Activated naive CD8-positive, alpha-beta T cell treated with anti-CD3 and anti-CD28 coated beads, Interleukin-2, amount 50 U/mL, for 24 hours (primary cell): ENCODE results near the gene LIPC.

ENCODE experiments used
- ATAC-seq: fragments of 150-1000 bp; cut with Tn5 transposase; one replicate; pipeline ENCODE4 v1.10.0; 2021
- DNase-seq: peaks from one replicate; pipeline ENCODE4 v3.0.0; 2021
- H3K27ac Mint-ChIP-seq: one replicate; pipeline ENCODE4 v1.8.0; 2021; ENCODE audit warnings: mild to moderate bottlenecking, mixed read lengths
- H3K27me3 Mint-ChIP-seq: one replicate; pipeline ENCODE4 v1.8.0; 2021; ENCODE audit warnings: mixed read lengths
- H3K36me3 Mint-ChIP-seq: one replicate; pipeline ENCODE4 v1.8.0; 2021; ENCODE audit warnings: low read depth, mixed read lengths
- H3K4me1 Mint-ChIP-seq: one replicate; pipeline ENCODE4 v1.8.0; 2021; ENCODE audit warnings: mixed read lengths
- H3K4me3 Mint-ChIP-seq: one replicate; pipeline ENCODE4 v1.8.0; 2021; ENCODE audit warnings: mild to moderate bottlenecking, moderate library complexity, mixed read lengths
- H3K9me3 Mint-ChIP-seq: one replicate; pipeline ENCODE4 v1.8.0; 2021; ENCODE audit warnings: mixed read lengths

LIPC gene

GRCh38 chr15:58535337-58535736 is 103.5 kb downstream of the LIPC start:
- no peaks in the 10 kb centered on the region for H3K9me3 Mint-ChIP-seq
- H3K27ac Mint-ChIP-seq: no peak overlapping the region
- H3K4me1 Mint-ChIP-seq: no peaks in the 10 kb centered on the region
- H3K4me3 Mint-ChIP-seq: no peak overlapping the region
- no peak for DNase-seq
- ATAC-seq: no peak
- H3K36me3 Mint-ChIP-seq: no peaks in the 10 kb centered on the region
- no peaks in the 10 kb centered on the region for H3K27me3 Mint-ChIP-seq

DNA sequence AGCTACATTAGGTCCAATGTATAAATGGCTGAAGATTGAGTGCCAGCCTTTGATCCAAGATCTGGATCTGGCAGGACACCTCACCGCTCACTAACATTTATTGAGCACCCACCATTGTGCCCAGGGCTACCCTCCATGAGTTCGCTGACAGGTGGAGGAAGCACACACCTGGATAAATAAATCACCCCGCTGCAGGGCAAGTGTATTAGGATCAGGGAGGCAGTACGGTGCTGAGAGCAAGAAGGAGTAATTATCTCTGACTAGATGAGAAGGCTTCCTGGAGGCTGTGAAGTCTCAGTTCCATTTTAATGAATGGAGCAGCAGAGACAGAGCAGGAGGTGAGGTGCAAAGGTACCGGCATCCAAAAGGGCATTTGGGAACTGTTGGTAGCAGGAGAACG is 104.1 kb downstream of the LIPC start:
- no peak for ATAC-seq

GRCh38 chr15:58536414-58536813 is 104.6 kb downstream of the LIPC start:
- DNase-seq (no peak), ATAC-seq (no peak)
- H3K4me3 Mint-ChIP-seq: no peak overlapping the region
- no peaks in the 10 kb centered on the region for H3K36me3 Mint-ChIP-seq
- no peaks in the 10 kb centered on the region for H3K27me3 Mint-ChIP-seq
- H3K27ac Mint-ChIP-seq: no peak overlapping the region
- H3K4me1 Mint-ChIP-seq: no peaks in the 10 kb centered on the region
- no peaks in the 10 kb centered on the region for H3K9me3 Mint-ChIP-seq

More for the DNA sequence above, 104.1 kb downstream of the LIPC start:
- no peak overlapping the region for H3K27ac Mint-ChIP-seq
- no peak for DNase-seq
- no peaks in the 10 kb centered on the region for H3K27me3 Mint-ChIP-seq
- no peaks in the 10 kb centered on the region for H3K4me1 Mint-ChIP-seq
- H3K36me3 Mint-ChIP-seq: no peaks in the 10 kb centered on the region
- H3K4me3 Mint-ChIP-seq: no peak overlapping the region
- no peaks in the 10 kb centered on the region for H3K9me3 Mint-ChIP-seq

GRCh38 chr15:58537033-58537432 is 105.2 kb downstream of the LIPC start:
- H3K36me3 Mint-ChIP-seq: no peaks in the 10 kb centered on the region
- no peak for ATAC-seq
- no peaks in the 10 kb centered on the region for H3K9me3 Mint-ChIP-seq
- DNase-seq: no peak
- H3K27me3 Mint-ChIP-seq: no peaks in the 10 kb centered on the region
- no peak overlapping the region for H3K27ac Mint-ChIP-seq
- H3K4me3 Mint-ChIP-seq: no peak overlapping the region
- no peaks in the 10 kb centered on the region for H3K4me1 Mint-ChIP-seq

GRCh38 chr15:58538225-58538727 is 106.5 kb downstream of the LIPC start:
- DNase-seq (no peak), ATAC-seq (no peak)
- Mint-ChIP-seq H3K27me3 (no peaks in the 10 kb centered on the region), H3K9me3 (no peaks in the 10 kb centered on the region), H3K4me1 (no peaks in the 10 kb centered on the region), H3K4me3 (no peak overlapping the region), H3K36me3 (no peaks in the 10 kb centered on the region), H3K27ac (no peak overlapping the region)

DNA sequence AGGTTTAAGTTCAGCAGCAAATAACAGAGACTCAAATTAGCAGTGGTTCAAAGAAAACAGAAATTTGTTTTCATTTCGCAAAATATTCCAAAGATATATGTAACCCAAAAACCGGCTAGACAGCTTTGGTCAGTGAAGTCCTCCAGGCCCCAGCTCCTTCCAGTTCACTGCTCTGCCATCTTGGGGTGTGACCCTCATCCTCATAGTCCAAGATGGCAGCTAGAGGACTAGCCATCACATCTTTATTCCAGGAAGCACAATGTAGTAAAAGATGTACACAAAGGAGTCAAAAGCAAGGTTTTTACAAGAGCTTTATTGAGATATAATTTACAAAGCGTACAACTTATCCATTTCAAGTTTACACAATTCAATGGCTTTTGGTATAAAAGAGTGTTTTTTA is 107.1 kb downstream of the LIPC start:
- H3K4me1 Mint-ChIP-seq: no peaks in the 10 kb centered on the region
- H3K27ac Mint-ChIP-seq: no peak overlapping the region
- H3K27me3 Mint-ChIP-seq: no peaks in the 10 kb centered on the region

GRCh38 chr15:58539548-58539947 is 107.8 kb downstream of the LIPC start:
- H3K9me3 Mint-ChIP-seq: no peaks in the 10 kb centered on the region
- no peak overlapping the region for H3K27ac Mint-ChIP-seq
- H3K36me3 Mint-ChIP-seq: no peaks in the 10 kb centered on the region
- H3K4me1 Mint-ChIP-seq: peaks cover under 1% of the 10 kb centered on the region
- H3K4me3 Mint-ChIP-seq: no peak overlapping the region
- H3K27me3 Mint-ChIP-seq: no peaks in the 10 kb centered on the region
- no peak for DNase-seq
- ATAC-seq: no peak

More for the DNA sequence above, 107.1 kb downstream of the LIPC start:
- no peak for ATAC-seq
- DNase-seq: no peak
- Mint-ChIP-seq H3K9me3 (no peaks in the 10 kb centered on the region), H3K4me3 (no peak overlapping the region), H3K36me3 (no peaks in the 10 kb centered on the region)

GRCh38 chr15:58541410-58542087 is 109.8 kb downstream of the LIPC start:
- H3K27ac Mint-ChIP-seq: peak overlapping the region; percentile 41

GRCh38 chr15:58543664-58544335 is 112.0 kb downstream of the LIPC start:
- H3K27me3 Mint-ChIP-seq: no peaks in the 10 kb centered on the region
- H3K36me3 Mint-ChIP-seq: no peaks in the 10 kb centered on the region
- peaks cover 23% of the 10 kb centered on the region for H3K4me1 Mint-ChIP-seq
- ATAC-seq (no peak), DNase-seq (no peak)
- no peaks in the 10 kb centered on the region for H3K9me3 Mint-ChIP-seq
- no peak overlapping the region for H3K4me3 Mint-ChIP-seq
- H3K27ac Mint-ChIP-seq: no peak overlapping the region

More at GRCh38 chr15:58541410-58542087, 109.8 kb downstream of the LIPC start:
- Mint-ChIP-seq H3K4me3 (no peak overlapping the region), H3K4me1 (peaks cover 19% of the 10 kb centered on the region), H3K36me3 (no peaks in the 10 kb centered on the region), H3K27me3 (no peaks in the 10 kb centered on the region), H3K9me3 (no peaks in the 10 kb centered on the region)
- no peak for ATAC-seq
- DNase-seq: no peak

- Mint-ChIP-seq H3K9me3 (no peaks in the 10 kb centered on the region), H3K27ac (peak overlapping the region; percentile 13), H3K36me3 (no peaks in the 10 kb centered on the region), H3K27me3 (no peaks in the 10 kb centered on the region), H3K4me1 (peaks cover 23% of the 10 kb centered on the region), H3K4me3 (no peak overlapping the region)
- no peak for DNase-seq
- ATAC-seq: no peak
Observed at GRCh38 chr15:58544756-58545155, 113.0 kb downstream of the LIPC start.

DNA sequence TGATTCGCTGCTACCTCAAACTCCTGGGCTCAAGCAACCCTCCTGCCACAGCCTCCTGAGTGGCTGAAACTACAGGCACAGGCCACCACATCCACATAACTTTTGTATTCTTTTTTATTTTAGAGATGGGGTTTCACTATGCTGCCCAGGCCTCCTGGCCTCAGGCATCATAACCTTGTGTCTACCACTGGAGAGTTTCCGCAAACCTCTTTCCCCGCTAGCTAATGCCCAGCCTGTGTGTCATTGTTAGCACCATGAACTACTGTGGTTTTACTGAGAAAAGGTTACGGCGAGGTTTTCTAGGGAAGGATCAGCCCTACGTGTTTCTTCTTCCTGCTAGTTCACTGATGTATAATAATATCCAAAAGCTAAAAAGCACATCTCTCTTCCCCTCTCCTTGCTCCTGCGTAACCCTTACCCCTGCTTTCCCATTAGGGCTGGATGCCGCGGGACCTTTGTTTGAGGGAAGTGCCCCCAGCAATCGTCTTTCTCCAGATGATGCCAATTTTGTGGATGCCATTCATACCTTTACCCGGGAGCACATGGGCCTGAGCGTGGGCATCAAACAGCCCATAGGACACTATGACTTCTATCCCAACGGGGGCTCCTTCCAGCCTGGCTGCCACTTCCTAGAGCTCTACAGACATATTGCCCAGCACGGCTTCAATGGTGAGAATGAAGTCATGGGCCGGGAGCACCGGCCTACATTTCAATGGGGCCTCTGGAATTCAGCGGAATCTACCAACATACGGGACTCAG is 113.7 kb downstream of the LIPC start:
- Mint-ChIP-seq H3K27me3 (no peaks in the 10 kb centered on the region), H3K9me3 (no peaks in the 10 kb centered on the region), H3K36me3 (no peaks in the 10 kb centered on the region), H3K4me1 (peaks cover 27% of the 10 kb centered on the region), H3K4me3 (no peak overlapping the region), H3K27ac (peak overlapping the region; percentile 75)
- ATAC-seq (peak; percentile 97), DNase-seq (peak; percentile 36)

GRCh38 chr15:58546066-58546591 is 114.3 kb downstream of the LIPC start:
- DNase-seq: no peak
- Mint-ChIP-seq H3K27ac (peak overlapping the region; percentile 75), H3K4me1 (peaks cover 30% of the 10 kb centered on the region), H3K27me3 (no peaks in the 10 kb centered on the region), H3K36me3 (no peaks in the 10 kb centered on the region), H3K9me3 (no peaks in the 10 kb centered on the region), H3K4me3 (no peak overlapping the region)
- no peak for ATAC-seq

DNA sequence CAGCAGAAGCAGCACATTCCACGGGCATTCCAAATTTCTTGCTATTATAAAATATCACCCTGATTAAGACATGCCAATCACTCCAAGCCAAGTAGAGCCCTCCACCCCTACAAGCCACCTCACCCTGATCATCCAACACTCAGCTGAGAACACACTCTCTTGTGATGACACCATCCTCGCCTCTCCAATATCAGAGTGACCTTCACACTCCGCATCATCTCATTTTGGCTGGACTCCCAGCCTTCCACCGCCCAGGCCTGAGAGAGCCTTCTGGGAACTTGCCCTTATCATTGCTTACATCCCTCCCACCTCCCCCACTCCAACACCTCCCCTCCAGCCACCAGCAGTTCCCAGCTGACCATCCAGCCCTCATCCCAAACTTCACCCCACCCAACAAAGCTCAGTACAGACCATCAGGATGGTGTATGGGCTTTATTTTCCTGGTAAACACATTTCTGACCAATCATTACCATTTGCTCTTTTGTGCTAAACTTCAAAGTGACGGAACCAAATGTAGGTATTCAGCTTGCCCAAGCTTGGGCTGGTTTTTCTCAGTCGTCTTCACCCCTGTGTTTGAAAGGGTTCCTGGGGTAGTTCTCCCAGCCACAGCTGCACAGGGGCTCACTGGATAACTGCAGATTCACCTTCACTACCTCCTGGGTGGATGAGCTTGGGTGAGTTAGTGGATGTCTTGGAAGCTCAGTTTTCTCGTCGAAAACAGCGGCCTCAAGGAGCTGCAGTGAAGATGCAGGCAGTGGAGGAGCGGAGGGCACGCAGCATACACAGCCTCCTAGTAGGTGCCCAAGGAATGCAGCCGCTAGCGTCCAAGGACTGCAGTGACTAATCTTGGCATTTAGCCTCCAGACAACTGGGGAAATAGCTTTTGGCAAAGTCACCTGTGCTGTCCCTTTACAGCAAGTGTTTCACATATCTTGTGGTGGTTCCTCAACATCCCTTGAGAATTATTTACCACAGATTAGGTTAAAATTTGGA is 115.1 kb downstream of the LIPC start:
- ATAC-seq: no peak
- no peak overlapping the region for H3K4me3 Mint-ChIP-seq
- no peaks in the 10 kb centered on the region for H3K36me3 Mint-ChIP-seq
- no peaks in the 10 kb centered on the region for H3K27me3 Mint-ChIP-seq
- no peaks in the 10 kb centered on the region for H3K9me3 Mint-ChIP-seq
- H3K4me1 Mint-ChIP-seq: peaks cover 38% of the 10 kb centered on the region
- DNase-seq: no peak
- peak overlapping the region; percentile 11 for H3K27ac Mint-ChIP-seq
